Cardiac fibroblast (primary cell): ENCODE data around the gene TSPEAR.
"Not testable (repeated sequence)": the region's sequence is repeated elsewhere in the genome, so short reads cannot be mapped to it uniquely, and the experiment has no call there.

Experiments
- DNase-seq, 2 donors: peaks; one replicate each; pipeline versions ENCODE4 v3.0.0 to v3.0.0-alpha.2; 2010; ENCODE audit warnings: low read depth in 2 of 2
- H3K4me3 ChIP-seq, 2 donors: replicated peaks in 1 of 2; 1 replicate in 1 of 2; 2 replicates in 1 of 2; pipeline ENCODE4 v1.5.1; 2011; ENCODE audit warnings: low read depth in 2 of 2, low read length in 2 of 2, mild to moderate bottlenecking in 2 of 2, moderate library complexity in 1 of 2
- CTCF ChIP-seq: IDR thresholded peaks from one replicate; pipeline ENCODE4 v1.5.1; 2011; ENCODE audit warnings: low read depth, mild to moderate bottlenecking, low read length, inconsistent platforms

Gene TSPEAR

GRCh38 chr21:44612029-44612486 is 99.3 kb downstream of the TSPEAR start, which contains the start of gene KRTAP10-8:
Gene KRTAP10-8 (plus strand): TSS chr21:44612079. CDS start chr21:44612101, 22 bp downstream.
- TF ChIP-seq CTCF: no peak
- DNase-seq: no peak
- H3K4me3 ChIP-seq: no peak within 1 kb of the TSS

GRCh38 chr21:44611551-44611950 is 99.8 kb downstream of the TSPEAR start:
- no peak for TF ChIP-seq CTCF
- DNase-seq: no peak
- H3K4me3 ChIP-seq: no peak overlapping the region

DNA sequence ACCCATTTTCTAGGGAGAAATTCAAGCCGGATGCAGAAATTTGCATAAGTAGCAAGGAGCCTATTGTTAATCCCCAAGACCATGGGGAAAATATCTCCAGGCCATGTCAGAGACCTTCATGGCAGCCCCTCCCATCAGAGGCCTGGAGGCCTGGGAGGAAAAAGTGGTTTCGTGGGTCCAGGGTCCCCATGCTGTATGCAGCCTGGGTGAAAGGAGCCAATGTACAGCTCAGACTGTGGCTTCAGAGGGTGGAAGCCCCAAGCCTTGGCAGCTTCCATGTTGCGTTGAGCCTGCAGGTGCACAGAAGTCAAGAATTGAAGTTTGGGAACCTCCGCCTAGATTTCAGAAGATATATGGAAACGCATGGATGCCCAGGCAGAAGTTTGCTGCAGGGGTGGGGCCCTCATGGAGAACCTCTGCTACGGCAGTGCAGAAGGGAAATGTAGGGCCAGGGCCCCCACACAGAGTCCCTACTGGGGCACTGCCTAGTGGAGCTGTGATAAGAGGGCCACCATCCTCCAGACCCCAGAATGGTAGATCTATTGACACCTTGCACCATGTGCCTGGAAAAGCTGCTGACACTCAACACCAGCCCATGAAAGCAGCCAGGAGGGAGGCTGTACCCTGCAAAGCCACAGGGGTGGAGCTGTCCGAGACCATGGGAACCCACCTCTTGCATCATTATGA is 101.1 kb downstream of the TSPEAR start:
- not testable (repeated sequence) for H3K4me3 ChIP-seq, DNase-seq

DNA sequence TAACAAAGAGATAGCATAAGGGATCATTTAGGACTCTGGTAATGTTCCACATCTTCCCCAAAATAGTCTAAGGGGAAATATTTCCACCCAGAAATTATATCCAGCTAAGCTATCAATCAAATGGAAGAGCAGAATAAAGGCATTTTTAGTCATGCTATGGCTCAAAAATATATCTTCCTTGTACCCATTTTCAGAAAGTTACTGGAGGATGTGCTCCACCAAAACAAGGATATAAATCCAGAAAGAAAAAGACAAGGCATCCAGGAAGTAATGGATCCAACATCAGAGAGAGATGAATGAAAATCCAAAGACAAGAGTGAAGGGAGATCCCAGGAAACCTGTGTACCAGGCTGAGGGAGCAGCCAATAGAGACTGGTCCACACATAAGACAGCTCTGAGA is 102.2 kb downstream of the TSPEAR start:
- DNase-seq: no peak
- no peak overlapping the region for H3K4me3 ChIP-seq
- no peak for TF ChIP-seq CTCF

DNA sequence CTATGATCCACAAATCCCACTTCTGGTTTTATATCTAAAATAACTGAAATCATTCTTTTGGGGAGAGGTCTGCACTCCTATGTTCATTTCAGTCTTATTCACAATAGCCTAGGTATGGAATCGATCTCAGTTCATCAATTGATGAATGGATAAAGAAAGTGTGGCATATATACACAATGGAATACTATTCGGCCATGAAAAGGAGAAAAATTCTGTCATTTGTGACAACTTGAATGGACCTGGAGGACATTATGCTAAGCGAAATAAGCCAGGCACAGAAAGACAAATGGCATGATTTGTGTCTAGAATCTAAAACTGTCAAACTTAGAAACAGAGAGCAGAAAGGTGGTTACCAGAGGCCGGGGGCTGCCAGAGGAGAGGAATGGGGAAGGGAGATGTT is 104.9 kb downstream of the TSPEAR start:
- H3K4me3 ChIP-seq: no peak overlapping the region
- DNase-seq: no peak
- no peak for TF ChIP-seq CTCF

- DNase-seq: no peak
- no peak overlapping the region for H3K4me3 ChIP-seq
- no peak for TF ChIP-seq CTCF
These were observed 107.5 kb downstream of the TSPEAR start for GRCh38 chr21:44603911-44604310.

- no peak for DNase-seq
- TF ChIP-seq CTCF: no peak
- H3K4me3 ChIP-seq: no peak overlapping the region
These were observed 108.1 kb downstream of the TSPEAR start for GRCh38 chr21:44603109-44603875.
